Cardiac muscle cell (in vitro differentiated cells and primary cell): ENCODE measurements around the gene COPE. TPM values are rescaled to one million over a fixed set of nuclear protein-coding genes. Genes with fewer than 3 reads are reported as not detected.

ENCODE experiments used
- DNase-seq, 2 donors: peaks; one replicate each; pipeline versions ENCODE4 v3.0.0 to v3.0.0-alpha.2; 2010 to 2017; ENCODE audit warnings: low read depth in 1 of 2, low spot score in 1 of 2
- H3K27ac ChIP-seq: fragments of 200-600 bp; sonication (generic); 2 replicates; pipeline ENCODE4 v1.5.1; 2016
- H3K27me3 ChIP-seq: fragments of 200-600 bp; sonication (generic); 2 replicates; pipeline ENCODE4 v1.6.0; 2016; ENCODE audit warnings: control low read depth
- H3K36me3 ChIP-seq: fragments of 200-600 bp; sonication (generic); 2 replicates; pipeline ENCODE4 v1.5.1; 2016; ENCODE audit warnings: control low read depth
- H3K4me1 ChIP-seq: fragments of 200-600 bp; sonication (generic); 2 replicates; pipeline ENCODE4 v1.8.1; 2017; ENCODE audit warnings: low read depth, mild to moderate bottlenecking, mixed run types
- H3K4me3 ChIP-seq: fragments of 200-600 bp; sonication (generic); 2 replicates; pipeline ENCODE4 v1.5.1; 2016; ENCODE audit warnings: mild to moderate bottlenecking
- H3K9me3 ChIP-seq: fragments of 200-600 bp; sonication (generic); 2 replicates; pipeline ENCODE4 v1.5.1; 2017; ENCODE audit warnings: low read depth, mild to moderate bottlenecking, control low read depth
- CTCF ChIP-seq: IDR thresholded peaks from 2 replicates; pipeline ENCODE4 v1.5.1; 2012; ENCODE audit warnings: low read depth, mild to moderate bottlenecking, low read length
- polyA plus RNA-seq: library from polyadenylated mRNA; unstranded; fragments of >200 nt; fragmentation: Nextera tagmentation; extraction: Ambion mirVana; gene quantifications from 2 replicates; pipeline ENCODE4 v1.2.1, GENCODE V29; 2016
- total RNA-seq: library from RNA; depleted of rRNA; stranded (reverse); fragments of >200 nt; gene quantifications from 2 replicates; pipeline ENCODE4 v1.2.3, GENCODE V29; 2016

Gene COPE
- total and polyA plus RNA-seq, 2 experiments from 2014 or later: 306 to 523 TPM

GRCh38 chr19:18878858-18879578 lies 40.2 kb downstream of the COPE start:
- H3K27me3 ChIP-seq: no peaks in the 10 kb centered on the region
- H3K27ac ChIP-seq: no peak overlapping the region
- DNase-seq: no peak
- no peak for TF ChIP-seq CTCF
- H3K36me3 ChIP-seq: peaks cover 32% of the 10 kb centered on the region
- H3K4me3 ChIP-seq: no peak overlapping the region
- H3K4me1 ChIP-seq: no peaks in the 10 kb centered on the region
- H3K9me3 ChIP-seq: no peaks in the 10 kb centered on the region

GRCh38 chr19:18878058-18878797 lies 41.0 kb downstream of the COPE start:
- no peaks in the 10 kb centered on the region for H3K4me1 ChIP-seq
- H3K36me3 ChIP-seq: peaks cover 27% of the 10 kb centered on the region
- H3K9me3 ChIP-seq: no peaks in the 10 kb centered on the region
- no peaks in the 10 kb centered on the region for H3K27me3 ChIP-seq
- H3K4me3 ChIP-seq: no peak overlapping the region
- no peak overlapping the region for H3K27ac ChIP-seq
- no peak for DNase-seq
- no peak for TF ChIP-seq CTCF

- H3K4me1 ChIP-seq: no peaks in the 10 kb centered on the region
- TF ChIP-seq CTCF: no peak
- DNase-seq: no peak
- no peak overlapping the region for H3K27ac ChIP-seq
- no peaks in the 10 kb centered on the region for H3K9me3 ChIP-seq
- no peaks in the 10 kb centered on the region for H3K27me3 ChIP-seq
- H3K36me3 ChIP-seq: peaks cover 16% of the 10 kb centered on the region
- no peak overlapping the region for H3K4me3 ChIP-seq
These were observed 42.3 kb downstream of the COPE start for GRCh38 chr19:18876865-18877264.

DNA sequence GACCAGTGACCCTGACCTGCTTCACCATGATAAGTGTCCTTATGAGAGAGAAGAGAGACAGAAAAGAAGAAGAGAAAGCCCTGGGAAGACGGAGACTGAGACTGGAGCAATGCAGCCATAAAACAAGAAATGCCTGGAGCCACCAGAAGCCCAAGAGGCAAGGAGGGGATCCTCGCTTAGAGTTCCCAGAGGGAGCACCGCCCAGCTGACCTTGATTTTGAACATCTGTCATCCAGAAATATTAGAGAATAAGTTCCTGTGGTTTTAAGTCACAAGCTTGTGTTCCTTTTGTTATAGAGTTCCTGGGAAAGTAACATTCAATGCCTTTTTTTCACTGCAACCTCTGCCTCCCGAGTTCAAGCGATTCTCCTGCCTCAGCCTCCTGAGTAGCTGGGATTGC lies 43.5 kb downstream of the COPE start:
- H3K9me3 ChIP-seq: no peaks in the 10 kb centered on the region
- H3K27me3 ChIP-seq: no peaks in the 10 kb centered on the region
- H3K36me3 ChIP-seq: peaks cover 12% of the 10 kb centered on the region
- no peak for DNase-seq
- TF ChIP-seq CTCF: no peak
- H3K4me1 ChIP-seq: peaks cover 3% of the 10 kb centered on the region
- H3K27ac ChIP-seq: no peak overlapping the region
- no peak overlapping the region for H3K4me3 ChIP-seq

- Histone ChIP-seq H3K4me3 (no peak overlapping the region), H3K27ac (no peak overlapping the region), H3K27me3 (no peaks in the 10 kb centered on the region), H3K9me3 (no peaks in the 10 kb centered on the region), H3K4me1 (peaks cover 5% of the 10 kb centered on the region), H3K36me3 (peaks cover 5% of the 10 kb centered on the region)
- DNase-seq: no peak
- TF ChIP-seq CTCF: no peak
These were observed 47.6 kb downstream of the COPE start for GRCh38 chr19:18871543-18871942.
